ENCODE results near the gene SCD.

SCD gene

GRCh38 chr10:100396605-100397004, 49.6 kb downstream of the SCD start:
- no peak for DNase-seq (ENCODE audit: low read depth)
- no peak overlapping the region for H3K4me3 ChIP-seq (ENCODE audit: low read depth, low read length)
- no peak for TF ChIP-seq CTCF (IDR thresholded peaks at IDR 0.05; ENCODE audit: insufficient read depth, low read depth, low read length, missing control alignments)

- DNase-seq (ENCODE audit: low read depth), result no peak
- no peak overlapping the region for H3K4me3 ChIP-seq (ENCODE audit: low read depth, low read length)
- no peak for TF ChIP-seq CTCF (IDR thresholded peaks at IDR 0.05; ENCODE audit: insufficient read depth, low read depth, low read length, missing control alignments)
Observed at GRCh38 chr10:100401631-100402328, 54.7 kb downstream of the SCD start.

- no peak for DNase-seq (ENCODE audit: low read depth)
- no peak overlapping the region for H3K4me3 ChIP-seq (ENCODE audit: low read depth, low read length)
- no peak for TF ChIP-seq CTCF (IDR thresholded peaks at IDR 0.05; ENCODE audit: insufficient read depth, low read depth, low read length, missing control alignments)
Observed at GRCh38 chr10:100403734-100404133, 56.7 kb downstream of the SCD start.

GRCh38 chr10:100413173-100413572, 66.1 kb downstream of the SCD start:
- DNase-seq (ENCODE audit: low read depth), result no peak
- no peak for TF ChIP-seq CTCF (IDR thresholded peaks at IDR 0.05; ENCODE audit: insufficient read depth, low read depth, low read length, missing control alignments)
- no peak overlapping the region for H3K4me3 ChIP-seq (ENCODE audit: low read depth, low read length)

Measured in GM12865 (cell line).